ENCODE measurements around the gene ZBTB20.

GRCh38 chr3:114874522-114874971, 272.5 kb downstream of the ZBTB20 start:
- no peak for TF ChIP-seq CTCF (IDR thresholded peaks at IDR 0.05)
- no peak for TF ChIP-seq POLR2A (IDR thresholded peaks at IDR 0.05)
